Measurements from ENCODE around the gene HIP1R.

Gene HIP1R

DNA sequence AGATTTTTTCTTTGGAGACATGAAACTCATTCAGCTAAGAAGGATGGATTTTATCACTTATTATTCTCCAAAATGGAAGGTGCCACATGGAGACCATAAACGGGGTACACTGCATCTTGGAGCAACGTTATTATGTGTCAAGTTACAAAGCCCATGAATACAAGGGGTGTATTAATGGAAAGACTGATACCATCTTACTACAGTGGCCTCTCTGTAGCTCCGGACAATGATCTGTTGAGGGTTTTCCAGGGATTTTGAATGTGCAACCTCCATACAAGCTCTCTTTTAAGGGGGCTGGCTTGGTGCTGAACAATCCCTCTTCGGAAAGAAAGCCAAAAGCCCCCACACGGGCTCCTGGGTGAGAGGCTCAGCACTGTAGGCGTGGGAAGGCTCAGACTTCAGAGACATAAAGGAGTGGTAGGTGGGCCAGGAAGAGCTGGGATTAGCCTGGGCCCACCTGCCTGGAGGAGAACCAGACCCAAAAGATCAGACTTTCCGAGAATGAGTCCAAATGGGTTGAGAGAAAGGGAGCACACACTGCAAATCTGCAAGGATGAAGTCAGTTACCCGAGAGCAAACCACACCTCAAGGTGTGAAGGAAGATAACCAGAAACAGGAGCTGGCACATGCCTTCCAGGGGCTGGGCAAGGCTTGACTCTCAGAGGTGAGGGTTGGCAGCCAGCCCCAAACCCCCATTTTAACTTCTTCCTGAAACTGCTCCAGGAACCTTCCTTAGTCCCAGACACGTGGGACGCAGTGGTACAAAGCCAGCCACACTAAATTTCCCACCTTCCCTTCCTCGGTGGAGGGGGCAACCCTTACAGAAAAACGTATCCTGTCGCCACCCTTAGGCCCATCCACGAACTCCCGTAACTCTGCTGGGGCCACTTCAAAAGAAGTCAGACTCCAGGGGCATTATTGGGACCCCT lies 59.2 kb downstream of the HIP1R start:
- H3K4me3 ChIP-seq (ENCODE audit: low read depth, low read length): peak overlapping the region; percentile 76
- TF ChIP-seq CTCF (IDR thresholded peaks at IDR 0.05; ENCODE audit: low read depth, low read length): no peak
- DNase-seq (ENCODE audit: low read depth, low spot score): no peak
- in situ Hi-C loops (cut with HindIII; ENCODE audit: low sequenced_read_pairs): no loop called here

- in situ Hi-C loops (cut with HindIII; ENCODE audit: low sequenced_read_pairs): no loop called here
- DNase-seq (ENCODE audit: low read depth, low spot score): no peak
- peak overlapping the region; percentile 76 for H3K4me3 ChIP-seq (ENCODE audit: low read depth, low read length)
- no peak for TF ChIP-seq CTCF (IDR thresholded peaks at IDR 0.05; ENCODE audit: low read depth, low read length)
Measured at GRCh38 chr12:122895320-122895703, 60.1 kb downstream of the HIP1R start.

DNA sequence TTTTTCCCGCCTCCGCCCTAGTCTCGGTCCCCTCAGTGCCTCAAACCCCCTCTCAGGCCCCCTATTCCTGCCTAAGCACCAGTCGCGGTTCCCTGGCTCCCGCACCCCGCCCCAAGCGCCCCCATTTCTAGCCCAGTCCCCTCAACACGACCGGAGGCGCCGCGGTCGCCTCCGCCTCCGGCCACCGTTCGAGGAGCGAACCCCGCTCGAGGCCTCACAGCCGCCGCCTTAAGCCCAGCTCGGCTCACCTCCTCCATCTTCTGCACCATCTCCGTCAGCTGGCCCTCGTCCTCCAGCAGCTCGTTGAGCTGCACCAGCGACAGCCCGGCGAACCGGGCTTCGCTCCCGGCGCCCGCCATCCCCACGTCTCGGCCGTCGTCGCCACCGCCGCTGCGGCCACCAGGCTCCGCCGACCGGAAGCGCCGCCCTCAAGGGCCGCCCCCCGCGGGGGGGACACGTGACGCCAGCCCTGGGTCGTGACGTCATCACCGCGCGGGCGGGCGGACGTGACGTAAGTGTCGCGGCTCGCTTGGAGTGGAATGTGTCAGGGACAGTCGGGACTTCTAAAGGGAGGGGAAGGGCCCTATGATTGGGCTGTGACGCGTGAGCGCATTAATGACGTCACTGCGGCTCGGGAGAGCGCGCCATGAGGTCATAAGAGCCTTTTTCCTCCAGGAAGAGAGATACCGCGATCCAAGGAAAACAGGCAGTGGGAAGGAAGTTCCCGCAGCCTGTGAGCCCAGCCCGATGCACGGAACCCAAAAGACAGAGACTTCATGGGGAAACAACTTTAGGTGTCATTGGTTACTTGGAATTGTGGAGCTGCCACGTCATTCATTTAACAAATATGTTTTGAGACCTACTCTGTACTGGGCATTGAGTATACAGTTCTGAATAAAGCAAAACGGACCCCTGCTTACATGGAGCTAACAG lies 60.7 kb downstream of the HIP1R start, which contains the start of gene VPS37B:
TSS of gene VPS37B (minus strand) at position 421 of the 933 bp plus-strand sequence. CDS start at position 359, 62 bp downstream.
- peak; percentile 85 for DNase-seq (ENCODE audit: low read depth, low spot score)
- no peak for TF ChIP-seq CTCF (IDR thresholded peaks at IDR 0.05; ENCODE audit: low read depth, low read length)
- H3K4me3 ChIP-seq (ENCODE audit: low read depth, low read length): peak within 1 kb of the TSS; percentile 76
- in situ Hi-C loops (cut with HindIII; ENCODE audit: low sequenced_read_pairs): no loop called here

DNA sequence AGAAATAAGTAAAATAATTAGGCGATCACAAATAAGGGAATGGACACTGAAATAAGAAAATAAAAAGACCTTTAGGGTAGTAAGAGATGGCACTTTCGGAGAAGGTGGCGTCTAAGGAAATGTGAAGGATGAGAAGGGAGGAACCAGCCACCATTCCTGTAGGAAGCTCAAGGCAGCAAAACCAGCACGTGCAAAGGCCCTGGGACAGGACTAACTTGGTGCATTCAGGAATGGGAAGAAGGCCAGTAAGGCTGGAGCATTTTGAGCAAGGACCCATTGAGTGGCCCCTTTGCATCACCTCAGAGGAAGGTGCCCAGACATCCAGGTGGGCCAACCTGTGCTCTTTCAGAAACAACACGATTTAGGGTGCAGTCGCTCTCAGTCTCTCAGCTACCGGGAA lies 61.4 kb downstream of the HIP1R start:
- in situ Hi-C loops (cut with HindIII; ENCODE audit: low sequenced_read_pairs): no loop called here
- TF ChIP-seq CTCF (IDR thresholded peaks at IDR 0.05; ENCODE audit: low read depth, low read length): no peak
- H3K4me3 ChIP-seq (ENCODE audit: low read depth, low read length): no peak overlapping the region
- no peak for DNase-seq (ENCODE audit: low read depth, low spot score)

- TF ChIP-seq CTCF (IDR thresholded peaks at IDR 0.05; ENCODE audit: low read depth, low read length): no peak
- in situ Hi-C loops (cut with HindIII; ENCODE audit: low sequenced_read_pairs): no loop called here
- no peak overlapping the region for H3K4me3 ChIP-seq (ENCODE audit: low read depth, low read length)
- DNase-seq (ENCODE audit: low read depth, low spot score): no peak
Measured at GRCh38 chr12:122899887-122900286, 64.6 kb downstream of the HIP1R start.
